A204.1 (cell line): ENCODE results near the gene FBN1.

Experiments used
- FAIRE-seq: peaks from 2 replicates; lab custom pipeline; 2012; peaks lifted over from hg19 to GRCh38; lab: Jason Lieb, UNC

The FBN1 gene

DNA sequence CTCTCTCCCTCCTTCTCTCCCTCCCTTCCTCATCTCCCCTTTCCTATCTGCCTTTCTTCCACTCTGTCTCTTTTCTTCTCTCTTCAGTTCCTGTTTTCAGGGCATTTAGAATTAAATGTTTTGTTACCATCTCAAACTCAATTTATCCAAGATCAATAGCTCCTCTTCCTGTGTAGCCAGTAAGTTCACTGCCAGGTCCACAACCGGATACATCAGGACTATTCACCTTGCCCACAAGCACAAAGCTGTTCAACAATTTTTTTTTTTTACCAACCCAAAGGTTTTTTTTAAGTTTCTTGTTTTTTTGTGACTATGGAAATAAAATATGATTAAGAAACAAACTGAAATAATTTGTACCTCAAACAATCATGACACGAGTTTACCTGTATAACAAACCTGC lies 26.1 kb downstream of the FBN1 start:
- no peak for FAIRE-seq

GRCh38 chr15:48617619-48618018 lies 27.9 kb downstream of the FBN1 start:
- no peak for FAIRE-seq

DNA sequence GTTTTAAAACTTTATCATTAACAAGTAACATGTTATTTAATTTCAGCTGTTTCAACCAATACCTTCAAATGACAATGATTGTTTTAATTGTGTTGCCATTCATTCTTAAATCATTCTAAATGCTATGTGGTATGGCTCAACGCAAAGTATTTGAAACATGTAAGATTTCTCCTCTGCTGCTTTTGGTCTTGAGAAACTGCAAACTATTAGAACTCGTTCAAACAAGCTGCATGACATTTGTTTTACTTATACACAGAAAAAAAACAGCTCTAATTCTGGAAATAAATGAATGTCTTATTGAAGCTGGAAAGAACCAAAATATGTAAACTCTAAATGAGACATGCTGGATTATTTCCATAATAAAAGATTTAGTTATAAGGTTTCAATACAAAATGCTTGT lies 29.3 kb downstream of the FBN1 start:
- no peak for FAIRE-seq

DNA sequence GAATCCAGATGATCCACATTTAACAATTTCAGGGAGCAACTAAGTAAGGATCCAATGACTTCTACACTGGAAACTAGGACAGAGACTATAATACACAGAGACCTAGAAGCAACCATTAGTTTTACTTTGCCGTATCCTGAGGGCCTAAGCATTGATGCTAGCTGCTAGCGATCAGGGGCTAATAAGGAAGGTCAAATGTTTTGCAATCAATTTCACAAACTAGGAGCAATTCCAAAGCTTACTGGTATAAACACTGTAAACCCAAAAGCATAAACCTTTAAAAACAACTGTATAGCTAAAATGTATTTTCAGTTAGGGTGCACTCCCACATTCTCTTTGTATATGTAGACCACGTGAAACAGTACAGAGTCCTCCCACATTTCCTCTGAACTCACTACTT lies 31.5 kb downstream of the FBN1 start:
- FAIRE-seq, result no peak

GRCh38 chr15:48609486-48609885 lies 36.0 kb downstream of the FBN1 start:
- no peak for FAIRE-seq

- no peak for FAIRE-seq
These were observed 37.7 kb downstream of the FBN1 start for GRCh38 chr15:48607846-48608245.

DNA sequence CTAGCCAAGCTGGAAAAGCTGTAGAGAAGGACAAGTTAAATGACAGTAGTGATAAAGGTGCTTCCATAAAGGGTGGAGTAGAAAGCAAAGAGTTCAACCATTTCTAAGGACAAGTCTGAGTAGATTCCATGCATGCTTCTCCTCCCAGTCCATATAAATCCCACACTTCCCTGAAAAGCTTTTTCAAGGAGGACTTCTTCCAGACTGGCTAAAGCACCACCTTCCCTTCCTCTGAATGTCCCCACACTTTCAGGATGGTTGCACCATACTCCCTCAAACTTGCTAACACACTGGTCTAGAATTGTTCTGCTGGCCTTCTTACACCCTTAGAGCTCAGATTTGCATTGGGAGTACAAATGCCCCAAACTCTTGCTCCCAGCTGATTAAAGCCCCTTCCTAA lies 40.9 kb downstream of the FBN1 start:
- FAIRE-seq, result no peak

- no peak for FAIRE-seq
These were observed 41.6 kb downstream of the FBN1 start for GRCh38 chr15:48603922-48604321.

GRCh38 chr15:48603123-48603500 lies 42.4 kb downstream of the FBN1 start:
- no peak for FAIRE-seq

- no peak for FAIRE-seq
These were observed 43.0 kb downstream of the FBN1 start for GRCh38 chr15:48602358-48603122.

- FAIRE-seq, result no peak
These were observed 44.4 kb downstream of the FBN1 start for GRCh38 chr15:48601095-48601494.

- FAIRE-seq, result no peak
These were observed 48.7 kb downstream of the FBN1 start for GRCh38 chr15:48596841-48597240.

DNA sequence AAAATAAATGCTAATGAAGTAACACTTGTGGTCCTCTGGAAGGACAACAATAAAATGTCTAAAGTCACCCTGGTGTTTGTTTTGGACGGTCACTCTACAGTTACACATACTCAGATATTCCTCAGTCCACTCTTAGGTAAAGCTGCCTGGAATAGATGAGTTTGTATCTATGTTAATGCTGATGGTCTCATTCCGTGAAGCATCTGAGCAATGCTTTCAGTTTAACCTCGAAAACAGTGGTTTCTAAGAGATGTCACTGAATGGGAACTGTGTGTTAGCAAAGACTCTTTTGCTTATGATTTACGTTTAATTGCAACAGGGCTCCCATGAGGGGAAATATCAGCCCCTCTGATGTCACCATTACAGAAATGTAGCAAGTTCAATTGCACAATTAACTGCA lies 49.1 kb downstream of the FBN1 start:
- no peak for FAIRE-seq

DNA sequence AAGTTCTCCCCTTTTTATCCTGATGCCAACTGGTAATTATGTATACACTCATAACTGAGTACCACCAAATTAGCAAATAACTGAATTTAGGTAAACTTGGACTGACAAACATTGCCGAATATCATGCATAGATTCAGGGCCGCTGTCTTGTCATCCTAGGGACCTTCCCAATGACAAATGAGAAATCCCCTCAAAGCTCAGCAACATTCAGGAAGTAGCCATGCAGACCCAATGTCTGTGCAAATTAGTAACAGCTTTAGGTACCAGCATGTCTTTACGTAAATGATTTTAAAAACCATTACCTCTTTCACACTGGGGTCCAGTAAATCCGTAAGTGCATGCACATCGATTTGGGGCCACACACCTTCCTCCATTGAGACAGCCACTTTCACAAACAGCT lies 49.5 kb downstream of the FBN1 start:
- no peak for FAIRE-seq

- FAIRE-seq, result no peak
These were observed 52.6 kb downstream of the FBN1 start for GRCh38 chr15:48592933-48593332.

DNA sequence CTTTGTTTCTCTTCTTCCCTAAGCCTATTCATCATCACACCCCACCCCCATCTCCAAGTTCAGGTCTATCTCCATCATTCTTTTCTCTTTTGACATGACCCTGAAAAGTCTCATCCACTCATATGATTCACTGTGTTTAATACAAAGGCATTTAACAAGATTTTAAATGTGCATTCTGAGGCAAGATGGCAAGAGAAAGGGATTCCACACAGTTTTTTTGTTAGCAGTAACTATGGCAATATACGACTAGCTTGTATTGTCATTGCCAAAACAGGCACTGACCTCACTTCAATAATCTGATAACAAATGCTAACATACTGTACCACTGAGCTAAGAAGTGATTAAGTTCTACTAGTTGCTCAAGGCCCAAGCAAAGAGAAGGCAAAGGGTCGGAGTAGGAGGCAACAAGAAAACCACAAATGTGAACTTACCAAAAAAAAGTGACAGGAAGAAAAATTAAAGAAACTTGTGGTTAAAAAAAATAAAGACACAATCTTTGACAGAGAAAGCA lies 53.2 kb downstream of the FBN1 start:
- no peak for FAIRE-seq

GRCh38 chr15:48590723-48591122 lies 54.8 kb downstream of the FBN1 start:
- FAIRE-seq, result no peak

- FAIRE-seq, result no peak
These were observed 60.5 kb downstream of the FBN1 start for GRCh38 chr15:48584812-48585563.

GRCh38 chr15:48584090-48584811 lies 61.3 kb downstream of the FBN1 start:
- no peak for FAIRE-seq

DNA sequence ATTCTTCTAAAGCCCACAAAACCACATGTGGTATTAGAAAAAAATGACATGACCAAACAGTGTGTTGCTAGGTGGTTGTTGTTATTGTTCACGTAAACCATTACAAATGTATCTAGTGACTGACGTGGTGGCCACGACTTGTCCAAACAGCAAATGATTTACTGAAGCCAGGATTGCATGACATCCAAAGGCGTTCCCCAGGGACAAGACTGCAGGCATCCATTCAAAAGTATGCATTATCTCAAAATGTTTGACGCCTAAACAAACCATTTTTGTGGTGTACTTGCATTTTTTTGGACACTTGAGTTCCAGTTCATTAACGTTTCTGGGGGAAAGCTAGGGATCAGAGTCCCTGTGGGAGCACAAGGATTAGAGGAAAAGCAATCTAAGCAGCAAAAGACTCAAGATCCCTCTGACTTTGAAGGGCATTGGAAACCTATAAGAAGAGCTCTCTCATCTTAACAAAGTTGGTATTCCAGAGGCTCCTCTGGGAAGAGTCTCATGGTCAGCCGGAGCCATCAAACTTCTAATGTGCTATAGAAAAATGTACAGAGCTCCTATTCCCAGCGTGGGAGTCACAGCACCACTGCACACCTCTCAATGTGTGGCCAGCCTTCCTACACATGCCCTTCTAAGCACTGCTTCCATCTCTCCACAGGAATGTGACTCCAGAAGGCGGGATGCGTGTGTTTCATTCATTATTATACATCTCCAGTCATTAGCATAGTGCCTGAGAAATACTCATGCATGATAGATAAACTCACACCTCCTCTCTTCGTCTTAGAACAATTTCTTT lies 62.9 kb downstream of the FBN1 start:
- FAIRE-seq, result no peak

GRCh38 chr15:48581219-48581618 lies 64.3 kb downstream of the FBN1 start:
- no peak for FAIRE-seq

DNA sequence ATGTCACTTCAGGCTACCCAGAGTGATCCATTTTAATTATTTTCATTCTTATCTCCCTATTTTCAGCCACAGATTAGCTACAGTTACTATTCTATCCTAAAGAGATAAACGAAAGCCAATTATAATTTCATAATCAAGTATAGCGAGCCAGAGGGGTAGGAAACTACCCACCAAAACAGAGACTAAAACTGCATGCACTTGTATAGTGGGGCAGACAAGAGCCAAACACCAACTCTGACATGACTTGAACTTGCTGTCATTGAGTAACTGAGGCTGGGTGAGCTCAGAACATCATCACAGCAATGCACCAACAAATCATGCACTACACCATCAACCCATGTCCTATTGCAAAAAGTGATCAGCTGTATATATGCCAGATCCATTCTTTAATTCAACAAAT lies 64.8 kb downstream of the FBN1 start:
- no peak for FAIRE-seq
